H54 (cell line): ENCODE measurements around the gene HOXD12.

Experiments
- DNase-seq: peaks from one replicate; pipeline ENCODE4 v3.0.0; 2011; ENCODE audit warnings: low spot score, mixed read lengths; ENCODE audit not compliant: insufficient read length
- FAIRE-seq: peaks from 3 replicates; lab custom pipeline; 2011; peaks lifted over from hg19 to GRCh38; lab: Jason Lieb, UNC
- POLR2A ChIP-seq: IDR thresholded peaks from 2 replicates; pipeline ENCODE4 v1.6.1; 2011; ENCODE audit warnings: low read depth, mild to moderate bottlenecking, low read length

Gene HOXD12

GRCh38 chr2:176112375-176113302, 13.0 kb downstream of the HOXD12 start:
- FAIRE-seq (no peak), DNase-seq (no peak)
- TF ChIP-seq POLR2A, result no peak

GRCh38 chr2:176114120-176114929, 14.7 kb downstream of the HOXD12 start:
- DNase-seq, result no peak
- no peak for TF ChIP-seq POLR2A
- no peak for FAIRE-seq

GRCh38 chr2:176114930-176115625, 15.5 kb downstream of the HOXD12 start:
- FAIRE-seq (no peak), DNase-seq (no peak)
- TF ChIP-seq POLR2A, result no peak

- no peak for TF ChIP-seq POLR2A
- no peak for DNase-seq
- FAIRE-seq, result no peak
Measured at GRCh38 chr2:176115883-176116813, 16.6 kb downstream of the HOXD12 start, which contains the start of gene HOXD10. Gene HOXD10, plus strand, starts transcription at chr2:176116778. Its CDS starts 56 bp downstream, at chr2:176116834.

GRCh38 chr2:176117162-176117822, 17.7 kb downstream of the HOXD12 start:
- no peak for TF ChIP-seq POLR2A
- DNase-seq, result no peak
- no peak for FAIRE-seq

- FAIRE-seq, result no peak
- TF ChIP-seq POLR2A, result no peak
Measured at GRCh38 chr2:176117823-176118371, 18.3 kb downstream of the HOXD12 start.

GRCh38 chr2:176118601-176119339, 19.2 kb downstream of the HOXD12 start:
- DNase-seq, result no peak
- FAIRE-seq, result no peak

More at GRCh38 chr2:176117823-176118371, 18.3 kb downstream of the HOXD12 start:
- no peak for DNase-seq

GRCh38 chr2:176120364-176121189, 21.0 kb downstream of the HOXD12 start:
- DNase-seq (no peak), FAIRE-seq (no peak)
- no peak for TF ChIP-seq POLR2A

More at GRCh38 chr2:176118601-176119339, 19.2 kb downstream of the HOXD12 start:
- no peak for TF ChIP-seq POLR2A

GRCh38 chr2:176121190-176122051, 21.8 kb downstream of the HOXD12 start:
- FAIRE-seq, result no peak
- no peak for DNase-seq
- TF ChIP-seq POLR2A, result no peak

GRCh38 chr2:176122052-176122682, 22.6 kb downstream of the HOXD12 start:
- DNase-seq (no peak), FAIRE-seq (no peak)
- TF ChIP-seq POLR2A, result no peak
